HG03571 (cell line): ENCODE measurements around the gene MAFB.

Experiments used
- ATAC-seq: cut with Tn5 transposase; IDR thresholded peaks from one replicate; pipeline ENCODE4 v1.9.1; 2021; ENCODE audit not compliant: unreplicated experiment

Gene MAFB

GRCh38 chr20:40703975-40704530 lies 15.0 kb upstream of the MAFB start:
- ATAC-seq, result no peak

GRCh38 chr20:40702504-40702903 lies 13.5 kb upstream of the MAFB start:
- ATAC-seq, result no peak

- no peak for ATAC-seq
Observed at GRCh38 chr20:40698744-40699143, 9.7 kb upstream of the MAFB start.

GRCh38 chr20:40698281-40698680 lies 9.2 kb upstream of the MAFB start:
- no peak for ATAC-seq

- no peak for ATAC-seq
Observed at GRCh38 chr20:40697541-40697940, 8.5 kb upstream of the MAFB start.

- ATAC-seq, result no peak
Observed at GRCh38 chr20:40695214-40695613, 6.2 kb upstream of the MAFB start.

- no peak for ATAC-seq
Observed at GRCh38 chr20:40694246-40694645, 5.2 kb upstream of the MAFB start.

GRCh38 chr20:40692240-40693011 lies 3.4 kb upstream of the MAFB start:
- ATAC-seq, result no peak

- ATAC-seq, result no peak
Observed at GRCh38 chr20:40691566-40692239, 2.7 kb upstream of the MAFB start.

- no peak for ATAC-seq
Observed at GRCh38 chr20:40690836-40691565, 2.0 kb upstream of the MAFB start.

GRCh38 chr20:40689943-40690835 lies 1.2 kb upstream of the MAFB start:
- ATAC-seq, result peak; percentile 68

- no peak for ATAC-seq
Observed at GRCh38 chr20:40688129-40689099, 622 bp downstream of the MAFB start.

- no peak for ATAC-seq
Observed at GRCh38 chr20:40687384-40688128, 1.5 kb downstream of the MAFB start.

GRCh38 chr20:40686893-40687292 lies 2.1 kb downstream of the MAFB start:
- no peak for ATAC-seq

GRCh38 chr20:40686434-40686882 lies 2.6 kb downstream of the MAFB start:
- no peak for ATAC-seq

GRCh38 chr20:40685349-40685748 lies 3.7 kb downstream of the MAFB start:
- no peak for ATAC-seq

- no peak for ATAC-seq
Observed at GRCh38 chr20:40683894-40684268, 5.2 kb downstream of the MAFB start.

GRCh38 chr20:40683221-40683893 lies 5.7 kb downstream of the MAFB start:
- no peak for ATAC-seq
